K562 (cell line): Measurements from ENCODE around the gene RRP9. TPM values are rescaled to one million over a fixed set of nuclear protein-coding genes. Genes with fewer than 3 reads are reported as not detected.

Experiments used
- ARID1B ChIP-seq: fragments of 450-650 bp; IDR thresholded peaks from 2 replicates; pipeline ENCODE4 v1.6.1; 2016; ENCODE audit warnings: antibody characterized with exemption, mild to moderate bottlenecking, inconsistent platforms
- EGR1 ChIP-seq: fragments of 450-650 bp; conservative IDR thresholded peaks from 2 replicates; pipeline ENCODE4 v1.6.1; 2017; ENCODE audit warnings: mild to moderate bottlenecking
- LARP7 ChIP-seq: fragments of 450-650 bp; IDR thresholded peaks from 2 replicates; pipeline ENCODE4 v1.6.1; 2016
- MECOM ChIP-seq: fragments of 250-450 bp; sonication (Bioruptor Pico); IDR thresholded peaks from 2 replicates; pipeline ENCODE4 v1.8.0; 2022; ENCODE audit warnings: inconsistent platforms
- MXD1 ChIP-seq: fragments of 250-450 bp; sonication (Bioruptor Pico); IDR thresholded peaks from 2 replicates; pipeline ENCODE4 v1.8.0; 2021; ENCODE audit warnings: borderline replicate concordance, mild to moderate bottlenecking, moderate library complexity; ENCODE audit not compliant: poor library complexity, severe bottlenecking
- PHB ChIP-seq: fragments of 250-450 bp; sonication (Bioruptor Pico); IDR thresholded peaks from 2 replicates; pipeline ENCODE4 v1.5.0; 2021
- PURB ChIP-seq: sonication (generic); formaldehyde crosslinking; IDR thresholded peaks from 2 replicates; pipeline ENCODE4 v1.9.0; 2021; ENCODE audit warnings: low read depth, mild to moderate bottlenecking, missing genetic modification reagents
- SMC3 ChIP-seq: conservative IDR thresholded peaks from 2 replicates; pipeline ENCODE4 v1.6.1; 2011; ENCODE audit warnings: low read depth, low read length, improper control_type of control experiment; ENCODE audit not compliant: insufficient read depth
- SREBF2 ChIP-seq: sonication (generic); formaldehyde crosslinking; IDR thresholded peaks from 2 replicates; pipeline ENCODE4 v1.4.0; 2020; ENCODE audit warnings: mild to moderate bottlenecking, missing genetic modification reagents
- ZBTB33 ChIP-seq: sonication (generic); formaldehyde crosslinking; IDR thresholded peaks from 2 replicates; pipeline ENCODE4 v1.8.1; 2023; ENCODE audit warnings: mild to moderate bottlenecking, missing genetic modification reagents
- polyA plus RNA-seq, 8 experiments: library from polyadenylated mRNA; depleted of rRNA in 4 of 8; stranded (reverse) in 5 of 8; unstranded in 3 of 8; fragments of >200 nt; fragmentation: Nextera tagmentation in 2 of 8; fragmentation: Illumina TruSeq in 1 of 8; extraction: Ambion mirVana in 2 of 8; extraction: Trizol in 1 of 8; gene quantifications; 2 replicates each; pipeline versions ENCODE4 v1.2.1 to v1.2.3, GENCODE V29; 2011 to 2014; ENCODE audit warnings: inconsistent platforms in 1 of 8, missing spikeins in 1 of 8
- total RNA-seq, 7 experiments: library from RNA; depleted of rRNA in 6 of 7; stranded (reverse); fragments of >200 nt in 6 of 7; fragmentation: Illumina TruSeq in 2 of 7; extraction: Trizol in 2 of 7; gene quantifications; 2 replicates each; pipeline versions ENCODE4 v1.2.1 to v1.2.3, GENCODE V29; 2011 to 2021; ENCODE audit warnings: low replicate concordance in 1 of 7

Gene RRP9
- total and polyA plus RNA-seq, 9 of the 15 experiments (the other 6 are each of a cell fraction or from before 2014, with no cell fraction given), result 5.2 to 67.0 (median 45.9) TPM

- TF ChIP-seq ZBTB33 (CRISPR knock-in tag) (peak; percentile 69), PHB (CRISPR knock-in tag) (no peak), MECOM (CRISPR knock-in tag) (no peak), MXD1 (CRISPR knock-in tag) (no peak), ARID1B (no peak), SMC3 (no peak), SREBF2 (no peak), EGR1 (no peak), PURB (CRISPR knock-in tag) (no peak), LARP7 (no peak)
Measured at GRCh38 chr3:51988286-51989146, 46.8 kb upstream of the RRP9 start (continued).
